ENCODE measurements around the gene C11orf98. TPM values are rescaled to one million over a fixed set of nuclear protein-coding genes. Genes with fewer than 3 reads are reported as not detected.

C11orf98 gene
- total and polyA plus RNA-seq, 2 donors (not counting 1 experiment from before 2014, with no cell fraction given), result 41.5 to 48.1 TPM

GRCh38 chr11:62682518-62682917 is 17.5 kb upstream of the C11orf98 start:
- H3K27ac ChIP-seq (ENCODE audit: low read length in 2 of 2), result no peak overlapping the region
- H3K27me3 ChIP-seq (replicated peaks in 1 of 4; ENCODE audit: control extremely low read depth in 1 of 4, control insufficient read depth in 3 of 4, insufficient read depth in 4 of 4, low read length in 3 of 4), result peaks cover 0 to 7% (median 3%) of the 10 kb centered on the region in 4 experiments
- peaks cover 22% of the 10 kb centered on the region for H3K4me1 Mint-ChIP-seq
- no peak for TF ChIP-seq EZH2 (IDR thresholded peaks at IDR 0.05; ENCODE audit: borderline replicate concordance, insufficient read depth, low read depth, low read length, poor library complexity, severe bottlenecking)
- no peak for TF ChIP-seq CTCF (IDR thresholded peaks at IDR 0.05)
- no peak for ATAC-seq (ENCODE audit: low read depth)
- WGBS (ENCODE audit: insufficient coverage), result 100% methylated on average over 3 of the region's 7 CpGs
- H3K4me2 ChIP-seq (replicated peaks; ENCODE audit: low read depth, low read length, poor library complexity, severe bottlenecking), result no peak overlapping the region
- H3K27me3 Mint-ChIP-seq, result peaks cover 4% of the 10 kb centered on the region
- H3K79me2 ChIP-seq (ENCODE audit: control insufficient read depth, insufficient read depth, low read length), result peaks cover 21% of the 10 kb centered on the region
- no peaks in the 10 kb centered on the region for H4K20me1 ChIP-seq (ENCODE audit: control insufficient read depth, insufficient read depth, low read length, poor library complexity, severe bottlenecking)
- no peak overlapping the region for H3K9ac ChIP-seq (ENCODE audit: low read length)
- no peak overlapping the region for H3K4me3 ChIP-seq (ENCODE audit: control extremely low read depth in 1 of 5, extremely low read depth in 1 of 5, insufficient read depth in 1 of 5, low read depth in 2 of 5, low read length in 4 of 5)
- intact Hi-C loops (cut with micrococcal nuclease), result no loop called here
- H3K9me3 Mint-ChIP-seq (ENCODE audit: insufficient read depth), result no peaks in the 10 kb centered on the region
- ChIA-PET POLR2A (no interaction called here), CTCF (interaction anchor here (0.6 to 1.5 kb wide), 3 partner anchors 11 to 164 kb away, joined by 3 to 7 read pairs (median 3); no protein-coding TSS in a partner anchor)
- no peaks in the 10 kb centered on the region for H3K9me3 ChIP-seq (ENCODE audit: control extremely low read depth in 1 of 3, control insufficient read depth in 2 of 3, insufficient read depth in 1 of 3, low read length in 2 of 3)
- no peak overlapping the region for H3K4me3 Mint-ChIP-seq
- peaks cover 1 to 2% of the 10 kb centered on the region in 2 experiments for H3K36me3 ChIP-seq (replicated peaks in 1 of 2; ENCODE audit: control extremely low read depth in 1 of 2, control insufficient read depth in 1 of 2, extremely low read depth in 1 of 2, insufficient read depth in 2 of 2, low read length in 1 of 2)
- no peak overlapping the region for H3K27ac Mint-ChIP-seq
- peaks cover 9 to 16% of the 10 kb centered on the region in 2 donors for H3K4me1 ChIP-seq (ENCODE audit: control insufficient read depth in 2 of 2, insufficient read depth in 2 of 2, low read length in 2 of 2)
- DNase-seq, result no peak
- no peak overlapping the region for H2AFZ ChIP-seq (ENCODE audit: insufficient read depth, low read depth, low read length, poor library complexity, severe bottlenecking)

GRCh38 chr11:62680825-62681240 is 15.8 kb upstream of the C11orf98 start:
- 33% methylated on average over 1 of the region's 4 CpGs for WGBS (ENCODE audit: insufficient coverage)
- H3K9ac ChIP-seq (ENCODE audit: low read length), result no peak overlapping the region
- no peak overlapping the region for H3K4me2 ChIP-seq (replicated peaks; ENCODE audit: low read depth, low read length, poor library complexity, severe bottlenecking)
- ChIA-PET CTCF (interaction anchor here (0.6 to 3.0 kb wide), 25 partner anchors 9 to 243 kb away, joined by 3 to 32 read pairs (median 5); partner anchors contain the start of genes C11orf98, CSKMT, INTS5 and LBHD1), POLR2A (interaction anchor here (0.5 to 3.2 kb wide), 13 partner anchors 9 to 1533 kb away, joined by 3 to 16 read pairs (median 3); partner anchors contain the start of genes C11orf98, CSKMT, UQCC3 and ZBTB3)
- no peak overlapping the region for H3K27ac ChIP-seq (ENCODE audit: low read length in 2 of 2)
- H3K9me3 Mint-ChIP-seq (ENCODE audit: insufficient read depth), result no peaks in the 10 kb centered on the region
- H3K4me1 Mint-ChIP-seq, result peaks cover 30% of the 10 kb centered on the region
- H3K27ac Mint-ChIP-seq, result peak overlapping the region; percentile 69
- H3K4me3 ChIP-seq (ENCODE audit: control extremely low read depth in 1 of 5, extremely low read depth in 1 of 5, insufficient read depth in 1 of 5, low read depth in 2 of 5, low read length in 4 of 5), result no peak overlapping the region
- H2AFZ ChIP-seq (ENCODE audit: insufficient read depth, low read depth, low read length, poor library complexity, severe bottlenecking), result peak overlapping the region; percentile 67
- no peaks in the 10 kb centered on the region for H4K20me1 ChIP-seq (ENCODE audit: control insufficient read depth, insufficient read depth, low read length, poor library complexity, severe bottlenecking)
- peaks cover 9 to 20% of the 10 kb centered on the region in 2 donors for H3K4me1 ChIP-seq (ENCODE audit: control insufficient read depth in 2 of 2, insufficient read depth in 2 of 2, low read length in 2 of 2)
- H3K79me2 ChIP-seq (ENCODE audit: control insufficient read depth, insufficient read depth, low read length), result peaks cover 27% of the 10 kb centered on the region
- intact Hi-C loops (cut with micrococcal nuclease), result no loop called here
- peak; percentile 71 for ATAC-seq (ENCODE audit: low read depth)
- H3K9me3 ChIP-seq (ENCODE audit: control extremely low read depth in 1 of 3, control insufficient read depth in 2 of 3, insufficient read depth in 1 of 3, low read length in 2 of 3), result no peaks in the 10 kb centered on the region
- H3K27me3 ChIP-seq (replicated peaks in 1 of 4; ENCODE audit: control extremely low read depth in 1 of 4, control insufficient read depth in 3 of 4, insufficient read depth in 4 of 4, low read length in 3 of 4), result no peaks in the 10 kb centered on the region
- no peak for TF ChIP-seq EZH2 (IDR thresholded peaks at IDR 0.05; ENCODE audit: borderline replicate concordance, insufficient read depth, low read depth, low read length, poor library complexity, severe bottlenecking)
- TF ChIP-seq CTCF (IDR thresholded peaks at IDR 0.05), result peak; percentile 37
- no peaks in the 10 kb centered on the region for H3K27me3 Mint-ChIP-seq
- H3K4me3 Mint-ChIP-seq, result peak overlapping the region; percentile 62
- DNase-seq, result peak; percentile 69
- H3K36me3 ChIP-seq (replicated peaks in 1 of 2; ENCODE audit: control extremely low read depth in 1 of 2, control insufficient read depth in 1 of 2, extremely low read depth in 1 of 2, insufficient read depth in 2 of 2, low read length in 1 of 2), result peaks cover 1 to 14% of the 10 kb centered on the region in 2 experiments
